ENCODE data around the gene DBX1.

The DBX1 gene

GRCh38 chr11:20116825-20117224 lies 43.5 kb downstream of the DBX1 start:
- no peaks in the 10 kb centered on the region for H3K4me1 Mint-ChIP-seq

GRCh38 chr11:20114588-20114987 lies 45.7 kb downstream of the DBX1 start:
- Mint-ChIP-seq H3K36me3 (no peaks in the 10 kb centered on the region), H3K4me1 (no peaks in the 10 kb centered on the region), H3K27ac (no peak overlapping the region), H3K4me3 (no peak overlapping the region), H3K9me3 (no peaks in the 10 kb centered on the region)
- no peak for ATAC-seq
- DNase-seq (ENCODE audit: low spot score in 2 of 2), result no peak

More at GRCh38 chr11:20116825-20117224, 43.5 kb downstream of the DBX1 start:
- no peak for DNase-seq (ENCODE audit: low spot score in 2 of 2)
- Mint-ChIP-seq H3K27ac (no peak overlapping the region), H3K4me3 (no peak overlapping the region), H3K36me3 (no peaks in the 10 kb centered on the region), H3K9me3 (no peaks in the 10 kb centered on the region)
- no peak for ATAC-seq

GRCh38 chr11:20113149-20113438 lies 47.2 kb downstream of the DBX1 start:
- Mint-ChIP-seq H3K4me1 (no peaks in the 10 kb centered on the region), H3K36me3 (no peaks in the 10 kb centered on the region), H3K4me3 (no peak overlapping the region), H3K9me3 (no peaks in the 10 kb centered on the region), H3K27ac (no peak overlapping the region)
- DNase-seq (ENCODE audit: low spot score in 2 of 2), result no peak
- ATAC-seq, result no peak

DNA sequence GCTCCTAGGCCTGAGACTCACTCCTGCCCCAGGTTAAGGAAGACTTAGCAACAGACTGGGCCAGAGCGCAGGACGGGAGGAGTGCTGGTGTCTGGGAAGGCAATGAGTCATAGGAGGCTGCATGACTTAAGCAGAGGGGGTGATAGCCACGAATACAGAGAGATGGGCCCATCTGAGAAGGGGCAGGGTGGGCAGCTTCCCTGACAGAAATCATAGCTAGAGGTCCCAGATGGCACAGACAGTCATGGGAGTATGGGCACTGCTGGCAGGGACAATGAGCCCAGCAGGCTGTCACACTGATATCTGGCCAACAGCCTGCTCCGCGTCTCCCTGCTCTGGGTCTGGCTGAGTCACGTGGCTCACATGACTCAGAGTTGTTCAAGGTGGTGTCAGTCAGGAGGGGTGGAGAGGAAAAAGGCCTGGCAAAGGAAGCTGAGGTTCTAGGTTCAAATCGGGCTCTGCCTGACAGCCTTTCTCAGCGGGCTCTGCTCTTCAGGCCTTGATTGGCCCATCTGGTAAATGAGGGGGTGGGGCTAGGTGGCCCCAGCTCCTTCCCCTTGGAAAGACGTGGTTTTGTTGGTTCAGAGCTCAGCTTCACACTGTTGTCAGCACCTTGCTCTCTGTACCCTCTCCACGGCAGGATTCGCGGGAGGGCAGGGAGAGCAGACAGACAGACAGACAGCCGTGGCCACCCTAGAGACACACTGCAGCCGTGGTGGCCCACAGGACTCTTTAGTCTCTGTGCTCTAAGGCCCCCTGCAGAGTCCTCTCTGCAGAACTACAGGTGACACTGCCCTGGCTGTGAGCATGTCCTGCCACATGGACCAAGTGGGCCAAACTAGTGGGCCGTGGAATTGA lies 47.8 kb downstream of the DBX1 start:
- DNase-seq (ENCODE audit: low spot score in 2 of 2) (no peak), ATAC-seq (peak; percentile 29)
- no peak overlapping the region for H3K27ac Mint-ChIP-seq
- no peaks in the 10 kb centered on the region for H3K9me3 Mint-ChIP-seq
- no peak overlapping the region for H3K4me3 Mint-ChIP-seq
- no peaks in the 10 kb centered on the region for H3K4me1 Mint-ChIP-seq
- H3K36me3 Mint-ChIP-seq, result no peaks in the 10 kb centered on the region

DNA sequence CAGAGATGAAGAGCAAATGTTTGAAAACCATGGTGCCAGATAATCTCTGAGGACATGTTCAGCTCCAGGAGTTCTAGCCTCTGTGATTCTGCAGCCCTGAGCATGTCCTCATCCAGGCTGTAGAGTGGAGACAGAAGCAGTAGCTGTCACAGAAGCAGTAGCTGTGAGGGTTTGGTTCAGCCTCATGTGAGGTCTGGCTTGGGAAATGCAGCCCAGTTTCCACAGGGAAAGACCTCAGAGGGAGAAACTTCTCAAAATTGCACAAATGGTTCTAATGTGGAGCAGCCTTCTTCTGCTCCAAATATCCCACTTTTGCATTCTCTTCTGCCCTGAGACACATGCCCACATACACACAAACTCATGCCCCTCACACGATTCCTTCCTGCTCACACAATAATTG lies 48.4 kb downstream of the DBX1 start:
- no peak for ATAC-seq
- Mint-ChIP-seq H3K36me3 (no peaks in the 10 kb centered on the region), H3K27ac (no peak overlapping the region), H3K4me1 (no peaks in the 10 kb centered on the region), H3K9me3 (no peaks in the 10 kb centered on the region), H3K4me3 (no peak overlapping the region)
- DNase-seq (ENCODE audit: low spot score in 2 of 2), result no peak

DNA sequence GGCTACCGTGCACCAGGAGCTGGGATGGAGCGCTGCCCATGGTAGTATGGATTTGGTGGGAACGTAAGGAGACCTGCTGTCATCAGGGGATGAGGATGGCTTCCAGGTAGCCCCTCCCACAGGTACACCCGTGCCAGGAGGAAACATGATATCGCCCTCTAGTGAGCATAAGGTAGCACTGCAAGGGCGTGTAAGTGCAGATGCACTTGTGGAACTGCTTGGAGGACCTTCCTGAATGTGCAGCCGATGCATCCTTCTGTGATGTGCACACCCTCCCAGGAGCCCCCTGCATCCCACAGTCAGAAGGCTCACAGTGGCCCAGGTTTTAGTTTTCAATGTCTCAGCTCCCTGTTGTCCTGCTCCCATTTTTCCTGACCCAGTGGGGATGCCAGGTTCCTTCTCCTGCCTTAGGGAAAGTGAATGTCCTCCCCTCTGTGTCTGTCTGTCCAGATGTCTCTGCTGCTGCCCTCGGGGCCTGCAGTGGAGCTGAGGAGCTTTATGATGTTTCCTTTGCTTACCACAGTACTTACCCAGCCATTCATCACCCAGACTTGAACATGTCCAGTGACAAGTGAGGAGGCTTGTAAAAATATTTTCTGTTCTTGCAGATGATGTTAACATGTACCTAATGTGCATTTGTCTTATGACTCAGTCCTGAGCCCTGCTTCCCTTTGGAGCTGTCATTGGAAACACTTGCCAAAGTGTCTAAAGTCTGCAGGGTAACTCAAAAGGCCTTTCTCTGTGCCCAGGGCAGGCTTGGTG lies 49.2 kb downstream of the DBX1 start:
- DNase-seq (ENCODE audit: low spot score in 2 of 2), result peak; percentile 34 to 70
- Mint-ChIP-seq H3K27ac (no peak overlapping the region), H3K4me3 (no peak overlapping the region), H3K4me1 (no peaks in the 10 kb centered on the region), H3K9me3 (no peaks in the 10 kb centered on the region), H3K36me3 (no peaks in the 10 kb centered on the region)
- peak; percentile 68 for ATAC-seq

GRCh38 chr11:20109731-20110445 lies 50.4 kb downstream of the DBX1 start:
- DNase-seq (ENCODE audit: low spot score in 2 of 2) (no peak), ATAC-seq (no peak)
- H3K9me3 Mint-ChIP-seq, result no peaks in the 10 kb centered on the region
- H3K4me1 Mint-ChIP-seq, result no peaks in the 10 kb centered on the region
- no peak overlapping the region for H3K4me3 Mint-ChIP-seq
- no peak overlapping the region for H3K27ac Mint-ChIP-seq
- H3K36me3 Mint-ChIP-seq, result no peaks in the 10 kb centered on the region
